Bronchial epithelial cell (primary cell): Measurements from ENCODE around the gene KMT2B. TPM values are rescaled to one million over a fixed set of nuclear protein-coding genes. Genes with fewer than 3 reads are reported as not detected.

Experiments used
- DNase-seq: peaks from one replicate; pipeline ENCODE4 v3.0.0-alpha.2; 2010; ENCODE audit warnings: low read depth
- FAIRE-seq: peaks from 2 replicates; lab custom pipeline; 2011; peaks lifted over from hg19 to GRCh38; lab: Jason Lieb, UNC
- H3K27me3 ChIP-seq: 2 replicates; pipeline ENCODE4 v1.5.1; 2011; ENCODE audit warnings: low read length; ENCODE audit not compliant: control insufficient read depth, insufficient read depth
- H3K36me3 ChIP-seq: 2 replicates; pipeline ENCODE4 v1.5.1; 2011; ENCODE audit warnings: low read length; ENCODE audit not compliant: control insufficient read depth, insufficient read depth
- H3K4me3 ChIP-seq: 2 replicates; pipeline ENCODE4 v1.5.1; 2011; ENCODE audit warnings: mild to moderate bottlenecking, low read depth, low read length, control low read depth
- CTCF ChIP-seq: IDR thresholded peaks from 2 replicates; pipeline ENCODE4 v1.5.1; 2011; ENCODE audit warnings: mild to moderate bottlenecking, moderate library complexity, low read length, control low read depth, inconsistent platforms; ENCODE audit not compliant: insufficient read depth, severe bottlenecking
- total RNA-seq: library from RNA; depleted of rRNA; stranded (reverse); fragments of >200 nt; gene quantifications from 2 replicates; pipeline ENCODE4 v1.2.1, GENCODE V29; 2014

Gene KMT2B
- total RNA-seq, 1 donor from 2014 or later: 3.4 TPM

GRCh38 chr19:35751839-35752745, 34.3 kb downstream of the KMT2B start:
- DNase-seq: no peak
- Histone ChIP-seq H3K4me3 (no peak overlapping the region), H3K36me3 (peaks cover 18% of the 10 kb centered on the region), H3K27me3 (no peaks in the 10 kb centered on the region)
- no peak for TF ChIP-seq CTCF
- FAIRE-seq: no peak

- no peak for TF ChIP-seq CTCF
- H3K36me3 ChIP-seq: peaks cover 18% of the 10 kb centered on the region
- FAIRE-seq (no peak), DNase-seq (no peak)
- H3K27me3 ChIP-seq: no peaks in the 10 kb centered on the region
- no peak overlapping the region for H3K4me3 ChIP-seq
Observed at GRCh38 chr19:35752746-35753350, 35.0 kb downstream of the KMT2B start.

- no peak for TF ChIP-seq CTCF
- H3K36me3 ChIP-seq: peaks cover 18% of the 10 kb centered on the region
- DNase-seq (no peak), FAIRE-seq (no peak)
- no peak overlapping the region for H3K4me3 ChIP-seq
- no peaks in the 10 kb centered on the region for H3K27me3 ChIP-seq
Observed at GRCh38 chr19:35753634-35754369, 36.0 kb downstream of the KMT2B start.

GRCh38 chr19:35754370-35755130, 36.7 kb downstream of the KMT2B start:
- Histone ChIP-seq H3K27me3 (no peaks in the 10 kb centered on the region), H3K4me3 (no peak overlapping the region), H3K36me3 (peaks cover 20% of the 10 kb centered on the region)
- FAIRE-seq (no peak), DNase-seq (no peak)
- no peak for TF ChIP-seq CTCF

GRCh38 chr19:35755131-35755549, 37.3 kb downstream of the KMT2B start:
- FAIRE-seq: no peak
- H3K27me3 ChIP-seq: no peaks in the 10 kb centered on the region
- H3K36me3 ChIP-seq: peaks cover 19% of the 10 kb centered on the region
- TF ChIP-seq CTCF: no peak
- no peak overlapping the region for H3K4me3 ChIP-seq
- DNase-seq: no peak
